WTC11 (cell line): Measurements from ENCODE around the gene SAA2. TPM values are rescaled to one million over a fixed set of nuclear protein-coding genes. Genes with fewer than 3 reads are reported as not detected.

Experiments used
- ATF2 ChIP-seq: sonication (generic); formaldehyde crosslinking; IDR thresholded peaks from 2 replicates; pipeline ENCODE4 v1.8.1; 2022; ENCODE audit warnings: low read depth, missing genetic modification reagents, borderline replicate concordance
- CBFB ChIP-seq: sonication (generic); formaldehyde crosslinking; IDR thresholded peaks from 2 replicates; pipeline ENCODE4 v1.8.1; 2022; ENCODE audit warnings: mild to moderate bottlenecking, low read depth, missing genetic modification reagents
- CREM ChIP-seq: sonication (generic); formaldehyde crosslinking; IDR thresholded peaks from 2 replicates; pipeline ENCODE4 v1.8.1; 2022; ENCODE audit warnings: mild to moderate bottlenecking, missing genetic modification reagents, moderate library complexity
- ETV6 ChIP-seq: sonication (generic); formaldehyde crosslinking; IDR thresholded peaks from 2 replicates; pipeline ENCODE4 v1.8.1; 2022; ENCODE audit warnings: mild to moderate bottlenecking, missing genetic modification reagents
- SMAD4 ChIP-seq: sonication (generic); formaldehyde crosslinking; IDR thresholded peaks from 2 replicates; pipeline ENCODE4 v1.8.0; 2022; ENCODE audit warnings: mild to moderate bottlenecking, missing genetic modification reagents
- TEAD1 ChIP-seq: sonication (generic); formaldehyde crosslinking; IDR thresholded peaks from 2 replicates; pipeline ENCODE4 v1.8.0; 2022; ENCODE audit warnings: mild to moderate bottlenecking, missing genetic modification reagents
- TP53 ChIP-seq: sonication (generic); formaldehyde crosslinking; IDR thresholded peaks from 2 replicates; pipeline ENCODE4 v1.8.1; 2023; ENCODE audit warnings: mild to moderate bottlenecking, missing genetic modification reagents
- USF1 ChIP-seq: sonication (generic); formaldehyde crosslinking; IDR thresholded peaks from 2 replicates; pipeline ENCODE4 v1.8.0; 2022; ENCODE audit warnings: mild to moderate bottlenecking, missing genetic modification reagents
- ZNF219 ChIP-seq: sonication (generic); formaldehyde crosslinking; IDR thresholded peaks from 2 replicates; pipeline ENCODE4 v1.8.0; 2023; ENCODE audit warnings: missing genetic modification reagents, mild to moderate bottlenecking, borderline replicate concordance
- total RNA-seq: library from RNA; stranded (reverse); gene quantifications from 3 replicates; pipeline ENCODE4 v1.2.3, GENCODE V29; 2021
- TF ChIP-seq, protein P1 (sequence below): sonication (generic); formaldehyde crosslinking; IDR thresholded peaks from 2 replicates; pipeline ENCODE4 v1.8.0; 2023; ENCODE audit warnings: missing genetic modification reagents, mild to moderate bottlenecking, borderline replicate concordance

SAA2 gene
- total RNA-seq, 1 experiment from 2014 or later, result 5.0 TPM

DNA sequence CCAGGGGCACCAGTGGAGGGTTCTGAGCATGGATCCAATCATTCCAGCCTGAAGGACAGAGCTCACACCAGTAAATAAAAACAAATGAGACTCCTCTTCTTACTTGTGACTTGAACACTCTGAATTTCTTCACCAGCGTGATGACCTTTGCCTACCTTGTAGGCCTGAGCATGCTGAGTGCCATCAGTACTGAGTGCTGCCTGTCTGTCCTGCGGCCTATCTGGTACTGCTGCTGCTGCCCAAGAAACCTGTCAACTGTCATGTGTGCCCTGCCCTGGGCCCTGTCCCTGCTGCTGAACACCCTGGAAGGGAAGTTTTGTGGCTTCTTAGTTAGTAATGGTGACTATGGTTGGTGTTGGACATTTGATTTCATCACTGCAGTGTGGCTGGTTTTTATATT is 51.9 kb downstream of the SAA2 start (continued):
- TF ChIP-seq, protein P1, sequence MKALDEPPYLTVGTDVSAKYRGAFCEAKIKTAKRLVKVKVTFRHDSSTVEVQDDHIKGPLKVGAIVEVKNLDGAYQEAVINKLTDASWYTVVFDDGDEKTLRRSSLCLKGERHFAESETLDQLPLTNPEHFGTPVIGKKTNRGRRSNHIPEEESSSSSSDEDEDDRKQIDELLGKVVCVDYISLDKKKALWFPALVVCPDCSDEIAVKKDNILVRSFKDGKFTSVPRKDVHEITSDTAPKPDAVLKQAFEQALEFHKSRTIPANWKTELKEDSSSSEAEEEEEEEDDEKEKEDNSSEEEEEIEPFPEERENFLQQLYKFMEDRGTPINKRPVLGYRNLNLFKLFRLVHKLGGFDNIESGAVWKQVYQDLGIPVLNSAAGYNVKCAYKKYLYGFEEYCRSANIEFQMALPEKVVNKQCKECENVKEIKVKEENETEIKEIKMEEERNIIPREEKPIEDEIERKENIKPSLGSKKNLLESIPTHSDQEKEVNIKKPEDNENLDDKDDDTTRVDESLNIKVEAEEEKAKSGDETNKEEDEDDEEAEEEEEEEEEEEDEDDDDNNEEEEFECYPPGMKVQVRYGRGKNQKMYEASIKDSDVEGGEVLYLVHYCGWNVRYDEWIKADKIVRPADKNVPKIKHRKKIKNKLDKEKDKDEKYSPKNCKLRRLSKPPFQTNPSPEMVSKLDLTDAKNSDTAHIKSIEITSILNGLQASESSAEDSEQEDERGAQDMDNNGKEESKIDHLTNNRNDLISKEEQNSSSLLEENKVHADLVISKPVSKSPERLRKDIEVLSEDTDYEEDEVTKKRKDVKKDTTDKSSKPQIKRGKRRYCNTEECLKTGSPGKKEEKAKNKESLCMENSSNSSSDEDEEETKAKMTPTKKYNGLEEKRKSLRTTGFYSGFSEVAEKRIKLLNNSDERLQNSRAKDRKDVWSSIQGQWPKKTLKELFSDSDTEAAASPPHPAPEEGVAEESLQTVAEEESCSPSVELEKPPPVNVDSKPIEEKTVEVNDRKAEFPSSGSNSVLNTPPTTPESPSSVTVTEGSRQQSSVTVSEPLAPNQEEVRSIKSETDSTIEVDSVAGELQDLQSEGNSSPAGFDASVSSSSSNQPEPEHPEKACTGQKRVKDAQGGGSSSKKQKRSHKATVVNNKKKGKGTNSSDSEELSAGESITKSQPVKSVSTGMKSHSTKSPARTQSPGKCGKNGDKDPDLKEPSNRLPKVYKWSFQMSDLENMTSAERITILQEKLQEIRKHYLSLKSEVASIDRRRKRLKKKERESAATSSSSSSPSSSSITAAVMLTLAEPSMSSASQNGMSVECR, result no peak
- TF ChIP-seq CREM (CRISPR knock-in tag), result no peak
- no peak for TF ChIP-seq TP53 (CRISPR knock-in tag)
- TF ChIP-seq TEAD1 (CRISPR knock-in tag), result no peak
- no peak for TF ChIP-seq USF1 (CRISPR knock-in tag)
- TF ChIP-seq ZNF219 (CRISPR knock-in tag), result no peak
- TF ChIP-seq SMAD4, result no peak
- no peak for TF ChIP-seq ATF2 (CRISPR knock-in tag)
- no peak for TF ChIP-seq CBFB
- no peak for TF ChIP-seq ETV6 (CRISPR knock-in tag)

Other genes with a start within 250 kb of the SAA2 start
- 35.5 to 45.2 TPM (median 45.1 TPM) in 3 replicates for gene SERGEF, start 235.6 kb downstream of the SAA2 start, total RNA-seq
- 0.07 to 0.14 TPM (median 0.11 TPM) in 3 replicates for gene TPH1, start 202.4 kb downstream of the SAA2 start, total RNA-seq
- 38.1 to 40.9 TPM (median 39.8 TPM) in 3 replicates for gene SAAL1, start 142.6 kb downstream of the SAA2 start, total RNA-seq
- gene MRGPRX3, start 116.1 kb downstream of the SAA2 start, total RNA-seq, result not detected in 3 replicates
- gene MRGPRX4, start 75.8 kb downstream of the SAA2 start, total RNA-seq, result not detected in 3 replicates
- 0.44 to 0.50 TPM in 2 of 3 replicates, not detected in the other for gene SAA4, start 11.9 kb downstream of the SAA2 start, total RNA-seq
- 7.7 to 12.8 TPM (median 8.8 TPM) in 3 replicates for gene SAA1, start 17.6 kb upstream of the SAA2 start, total RNA-seq
- 14.9 to 15.3 TPM (median 15.0 TPM) in 3 replicates for gene HPS5, start 73.5 kb upstream of the SAA2 start, total RNA-seq
- 21.0 to 24.1 TPM (median 23.0 TPM) in 3 replicates for gene GTF2H1, start 73.9 kb upstream of the SAA2 start, total RNA-seq
- gene LDHA, start 145.9 kb upstream of the SAA2 start, total RNA-seq, result 644 to 1,009 TPM (median 1,007 TPM) in 3 replicates
- gene LDHC, start 163.7 kb upstream of the SAA2 start, total RNA-seq, result 0.27 TPM in 1 of 3 replicates, not detected in the others
- not detected in 3 replicates for gene LDHAL6A, start 207.2 kb upstream of the SAA2 start, total RNA-seq